NCI-H2081 (cell line): ENCODE data around the gene NINJ2.
"Not testable (repeated sequence)": the region's sequence is repeated elsewhere in the genome, so short reads cannot be mapped to it uniquely, and the experiment has no call there.

Experiments used
- DNase-seq, 2 experiments: peaks; one replicate each; lab custom pipeline; 2025; lab: John Stamatoyannopoulos, UW

Gene NINJ2

GRCh38 chr12:641321-641720 is 21.9 kb downstream of the NINJ2 start:
- DNase-seq = not testable (repeated sequence)

DNA sequence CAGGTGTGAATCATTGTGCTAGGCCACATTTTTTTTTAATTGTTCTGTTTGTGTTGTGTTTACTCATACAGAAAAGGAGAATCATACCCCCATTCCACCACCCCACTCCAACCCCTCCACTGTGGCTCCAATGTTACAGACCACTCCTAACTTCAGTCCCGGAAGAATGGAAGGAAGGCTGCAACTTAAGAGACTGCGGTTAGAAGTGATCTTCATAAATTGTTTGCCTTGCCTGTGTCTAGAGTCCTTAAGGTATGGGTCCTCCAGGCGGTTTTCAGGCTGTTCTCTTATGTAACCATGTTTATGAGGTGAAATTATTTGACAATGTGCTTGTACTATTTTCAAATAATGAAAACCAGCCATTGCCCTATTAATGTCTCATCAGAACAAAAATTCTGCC is 22.5 kb downstream of the NINJ2 start:
- no peak for DNase-seq

DNA sequence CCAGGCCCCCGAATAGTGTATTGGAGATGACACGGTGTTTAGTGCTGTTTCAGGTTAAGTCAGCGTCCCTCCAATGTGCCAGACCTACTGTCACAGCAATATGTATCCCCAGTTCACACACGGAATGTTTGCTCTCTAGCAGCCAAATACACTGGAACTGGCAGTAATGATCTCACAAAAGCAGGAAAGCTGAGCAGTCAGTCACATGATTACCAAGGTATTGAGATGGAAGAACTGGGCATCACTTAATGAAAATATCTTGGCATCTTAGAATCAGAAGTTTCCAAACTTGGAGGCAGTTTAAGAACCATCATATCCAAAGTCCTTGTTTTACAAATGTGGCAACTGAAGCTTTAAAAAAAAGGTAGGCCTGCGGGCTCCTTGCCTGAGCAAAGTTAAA is 23.3 kb downstream of the NINJ2 start:
- no peak for DNase-seq

DNA sequence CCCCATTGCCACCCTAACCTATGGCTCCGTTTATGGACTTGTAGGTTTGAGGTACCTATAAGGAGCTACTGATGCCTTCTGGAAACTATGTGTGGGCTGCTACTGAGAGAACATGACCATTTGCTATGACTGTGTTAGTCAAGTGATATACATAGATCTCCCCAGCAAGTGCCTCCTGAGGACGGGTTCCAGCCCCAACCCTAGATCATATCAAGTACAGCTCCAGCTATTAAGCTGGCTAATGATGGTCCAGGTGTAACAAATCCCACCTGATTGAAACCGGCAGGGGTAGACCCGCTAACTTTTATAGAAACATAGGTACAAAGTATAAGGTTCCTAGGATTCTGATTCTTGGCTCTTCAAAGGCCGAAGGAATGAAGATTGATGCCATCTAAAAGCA is 23.7 kb downstream of the NINJ2 start:
- no peak for DNase-seq

GRCh38 chr12:638953-639557 is 24.2 kb downstream of the NINJ2 start:
- no peak for DNase-seq

- no peak for DNase-seq
These were observed 26.6 kb downstream of the NINJ2 start for GRCh38 chr12:636632-637031.

- DNase-seq = no peak
These were observed 29.5 kb downstream of the NINJ2 start for GRCh38 chr12:633731-634130.

DNA sequence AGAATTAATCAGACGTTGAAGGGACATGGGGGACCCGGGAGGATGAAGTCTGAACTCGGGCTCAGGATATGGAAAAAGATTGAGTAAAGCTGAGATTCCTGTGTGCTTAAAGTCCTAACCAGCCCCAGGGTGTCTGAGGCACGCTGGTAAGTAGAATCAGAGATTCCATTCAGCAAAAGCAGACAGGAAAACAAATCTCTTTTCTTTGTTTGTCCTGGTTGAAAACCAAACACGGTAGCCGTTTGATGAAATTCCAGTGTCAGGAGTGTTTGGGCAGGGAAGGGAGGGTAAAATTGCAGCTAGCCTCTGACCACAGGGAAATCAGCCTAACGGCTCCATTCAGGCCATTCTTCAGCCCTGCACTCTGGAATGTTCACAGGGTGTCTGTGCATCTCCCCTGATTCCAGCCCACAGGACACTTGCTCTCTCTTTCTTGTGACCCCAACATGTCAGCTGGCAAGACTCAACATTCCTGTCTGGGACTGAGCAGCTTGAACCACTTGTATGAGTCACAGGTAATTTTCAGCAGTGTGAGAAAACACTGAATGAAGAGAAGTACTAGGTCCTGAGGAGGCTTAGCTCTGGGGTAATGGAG is 31.0 kb downstream of the NINJ2 start:
- no peak for DNase-seq

- DNase-seq = no peak
These were observed 32.3 kb downstream of the NINJ2 start for GRCh38 chr12:630656-631632.

DNA sequence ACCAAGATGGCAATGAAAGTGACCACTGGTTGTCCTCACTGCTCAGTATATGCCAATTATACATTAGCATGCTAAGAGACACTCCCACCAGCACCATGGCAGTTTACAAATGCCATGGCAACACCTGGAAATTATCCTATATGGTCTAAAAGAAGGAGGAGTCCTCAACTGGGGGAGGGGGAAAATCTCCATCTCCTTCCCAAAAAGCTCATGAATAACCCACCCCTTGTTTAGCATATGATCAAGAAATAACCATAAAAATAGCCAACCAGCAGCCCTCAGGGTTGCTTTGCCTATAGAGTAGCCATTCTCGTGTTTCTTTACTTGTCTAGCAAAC is 34.5 kb downstream of the NINJ2 start:
- DNase-seq = not testable (repeated sequence)

DNA sequence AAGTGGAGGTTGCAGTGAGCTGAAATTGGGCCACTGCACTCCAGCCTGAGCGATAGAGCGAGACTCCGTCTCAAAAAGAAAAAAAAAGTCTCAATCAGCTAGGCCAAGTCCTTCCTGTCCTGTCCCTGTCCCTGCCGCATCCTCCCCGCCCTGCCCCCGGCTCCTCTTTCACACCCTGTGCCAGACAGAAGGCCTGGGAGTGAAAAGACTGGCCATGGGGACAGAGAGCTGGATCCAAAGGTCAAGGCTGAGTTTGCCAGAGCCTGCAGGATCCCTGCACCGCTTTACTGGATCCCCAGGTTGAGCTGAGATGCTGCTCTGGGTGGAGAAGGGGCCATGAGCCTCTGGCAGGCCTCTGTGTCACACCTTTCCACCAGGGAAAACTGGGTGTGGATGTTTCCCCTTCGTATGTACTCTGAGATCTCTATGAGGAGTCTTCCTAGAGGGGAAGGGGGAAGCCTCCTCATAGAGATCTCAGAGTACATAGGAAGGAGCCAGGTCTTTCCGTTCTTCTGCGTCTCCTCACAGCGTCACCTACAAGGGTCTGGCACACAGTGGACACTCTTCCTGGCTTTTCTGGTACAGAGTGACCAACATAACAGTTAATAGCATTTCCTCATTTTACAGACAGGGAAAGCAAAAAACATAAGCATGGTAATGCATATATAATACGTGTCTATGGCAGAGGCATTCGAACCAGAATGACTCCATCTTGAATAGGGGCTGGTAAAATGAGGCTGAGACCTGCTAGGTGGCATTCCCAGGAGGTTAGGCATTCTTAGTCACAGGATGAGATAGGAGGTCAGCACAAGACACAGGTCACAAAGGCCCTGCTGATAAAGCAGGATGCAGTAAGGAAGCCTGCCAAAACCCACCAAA is 35.1 kb downstream of the NINJ2 start:
- DNase-seq = no peak

GRCh38 chr12:627285-627684 is 36.0 kb downstream of the NINJ2 start:
- DNase-seq = no peak

GRCh38 chr12:625998-626397 is 37.2 kb downstream of the NINJ2 start:
- no peak for DNase-seq

DNA sequence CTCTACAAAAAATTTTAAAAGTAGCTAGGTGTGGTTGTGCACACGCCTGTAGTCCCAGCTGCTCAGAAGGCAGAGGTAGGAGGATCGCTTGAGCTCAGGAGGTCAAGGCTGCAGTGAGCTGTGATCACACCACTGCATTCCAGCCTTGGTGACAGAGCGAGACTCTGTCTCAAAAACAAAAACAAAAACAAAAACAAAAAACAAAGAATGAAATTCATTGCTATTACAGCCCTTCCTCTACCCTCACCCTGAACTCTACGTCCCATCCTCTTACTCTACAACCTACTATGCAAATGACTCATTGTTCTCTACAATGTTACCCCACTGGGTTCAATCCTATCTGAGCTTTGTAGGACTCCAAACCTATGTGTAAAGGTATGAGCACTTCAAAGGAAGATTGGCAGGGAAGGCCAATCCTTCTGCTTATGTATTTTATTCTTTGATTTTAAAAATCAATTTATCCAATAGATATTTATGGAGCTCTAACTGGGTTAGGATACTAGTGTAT is 39.3 kb downstream of the NINJ2 start:
- DNase-seq = no peak

DNA sequence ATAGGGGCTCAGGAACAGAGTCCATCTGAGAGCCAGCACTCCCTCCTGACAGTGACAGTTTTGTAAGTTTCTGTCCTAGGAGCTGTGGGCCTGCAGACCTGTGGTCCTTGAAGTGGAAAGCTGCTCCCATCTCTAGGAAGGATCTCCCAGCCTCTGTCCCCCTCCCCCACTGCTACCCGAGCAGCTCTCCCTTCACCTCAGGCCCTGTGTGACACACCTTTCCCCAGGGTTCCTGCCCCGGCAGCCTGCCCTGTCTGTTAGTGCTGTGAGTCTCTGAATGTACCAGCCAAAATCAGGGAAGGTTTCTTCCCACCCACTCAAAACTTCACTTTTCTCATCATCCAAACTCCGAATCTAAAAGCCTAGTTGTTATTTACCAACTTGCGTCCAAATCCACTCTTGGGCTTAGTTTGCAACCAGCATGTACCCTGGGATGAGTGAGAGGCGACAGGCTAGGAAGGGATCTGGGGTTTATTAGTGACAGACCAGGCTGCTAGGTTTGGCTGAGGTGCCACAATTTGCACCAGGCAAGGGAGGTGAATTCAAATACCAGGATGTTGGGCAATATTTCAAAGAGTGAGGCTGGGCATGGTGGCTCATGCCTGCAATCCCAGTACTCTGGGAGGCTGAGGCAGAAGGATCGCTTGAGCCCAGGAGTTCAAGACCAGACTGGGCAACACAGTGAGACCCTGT is 39.9 kb downstream of the NINJ2 start:
- no peak for DNase-seq

GRCh38 chr12:622416-622815 is 40.8 kb downstream of the NINJ2 start:
- DNase-seq = no peak

DNA sequence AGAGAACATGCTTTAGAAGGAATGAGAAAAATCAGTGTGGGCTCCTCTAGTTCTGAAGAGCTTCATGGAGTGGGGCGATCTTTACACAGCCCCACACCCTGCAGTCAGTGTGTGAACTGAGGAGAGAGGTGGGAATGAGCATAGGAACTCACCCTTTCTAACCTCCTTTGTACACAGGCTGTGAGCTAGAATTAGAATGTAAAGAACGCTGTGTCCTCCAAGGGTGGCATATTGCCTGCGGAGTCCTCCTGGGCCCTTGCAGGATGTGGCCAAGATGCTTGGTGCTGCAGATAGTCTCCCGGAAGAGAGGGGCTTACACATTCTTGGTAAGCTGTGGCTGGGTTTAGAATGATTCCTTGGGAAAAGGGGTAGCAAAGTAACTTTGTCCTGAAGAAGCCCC is 43.9 kb downstream of the NINJ2 start:
- DNase-seq = no peak

DNA sequence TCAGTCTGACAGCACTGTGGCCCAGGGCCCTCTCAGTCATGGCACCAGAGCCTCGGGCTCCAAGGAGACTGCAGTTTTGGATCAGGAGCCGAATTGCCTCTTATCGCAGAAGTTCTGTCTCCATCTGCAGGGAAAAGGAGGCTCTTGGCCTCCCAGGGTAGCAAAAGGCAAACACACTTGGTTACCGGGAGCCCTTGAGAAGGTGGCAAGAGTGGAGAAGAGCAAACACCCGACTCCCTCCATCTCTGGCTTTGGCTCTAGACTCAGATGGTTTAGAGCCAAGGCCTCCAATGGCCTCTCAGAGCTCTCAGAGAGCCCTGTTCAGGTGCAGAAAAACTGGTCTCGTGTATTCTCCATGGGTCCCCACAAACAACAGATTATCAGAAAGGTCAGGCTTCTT is 44.6 kb downstream of the NINJ2 start:
- no peak for DNase-seq

GRCh38 chr12:617304-617915 is 45.8 kb downstream of the NINJ2 start:
- DNase-seq = no peak

- DNase-seq = no peak
These were observed 47.6 kb downstream of the NINJ2 start for GRCh38 chr12:615620-616019.

DNA sequence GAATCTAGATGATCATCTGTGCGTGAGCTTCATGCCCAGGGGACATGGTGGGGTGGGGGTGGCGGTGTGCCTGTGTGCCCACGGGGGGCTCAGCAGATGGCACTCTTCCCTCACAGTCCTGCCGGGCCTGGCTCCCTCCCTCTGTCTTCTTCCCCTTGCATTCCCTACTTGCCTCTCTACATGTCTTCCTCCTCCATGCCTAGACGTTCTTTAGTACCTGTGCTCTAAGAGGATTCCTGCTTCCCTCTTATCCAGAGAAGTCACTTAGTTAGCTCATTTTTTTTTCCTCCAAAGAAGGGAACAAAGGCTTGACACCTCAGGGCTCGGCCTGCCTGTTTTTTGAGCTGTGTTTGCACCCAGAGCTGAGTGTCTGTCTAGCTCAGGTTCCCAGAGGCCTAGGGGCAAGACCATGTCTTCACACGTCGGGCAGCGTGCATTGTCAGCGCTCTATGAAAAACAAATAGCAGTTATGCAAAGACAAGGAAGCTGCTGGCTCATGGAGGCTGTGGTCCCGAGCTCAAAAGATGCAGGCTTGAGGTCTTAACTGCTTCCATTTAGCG is 48.8 kb downstream of the NINJ2 start:
- DNase-seq = no peak
